Stimulated activated CD8-positive, alpha-beta memory T cell treated with anti-CD3 and anti-CD28 coated beads, Interleukin-15, amount 100 ng/mL, for 4 hours (primary cell): Measurements from ENCODE around the gene BTRC.

Experiments used
- DNase-seq, 2 donors: peaks; one replicate each; pipeline ENCODE4 v3.0.0-alpha.2; 2020; ENCODE audit warnings: low read depth in 2 of 2

The BTRC gene

GRCh38 chr10:101484175-101484745 lies 130.3 kb downstream of the BTRC start:
- DNase-seq, result no peak

DNA sequence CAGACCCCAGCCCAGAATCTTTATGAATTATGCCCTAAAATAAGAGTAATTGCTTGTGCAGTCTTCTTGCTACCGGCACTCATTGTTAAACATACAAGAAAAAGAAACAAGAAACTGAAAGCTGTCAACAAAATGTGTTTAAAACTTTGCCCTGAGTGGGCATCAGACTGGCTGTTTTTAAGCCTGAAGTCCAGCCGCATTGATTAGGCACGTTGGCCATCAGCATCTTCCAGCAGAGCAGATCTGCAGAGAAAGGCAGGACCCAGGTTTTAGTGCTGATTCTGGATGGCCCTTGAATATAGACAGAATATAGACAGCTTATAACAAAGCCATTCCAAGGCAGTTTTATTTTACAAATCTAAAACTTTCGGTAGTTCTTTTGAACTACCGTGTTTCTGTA lies 131.2 kb downstream of the BTRC start:
- no peak for DNase-seq

- DNase-seq, result no peak
Measured at GRCh38 chr10:101485681-101486554, 132.0 kb downstream of the BTRC start.

DNA sequence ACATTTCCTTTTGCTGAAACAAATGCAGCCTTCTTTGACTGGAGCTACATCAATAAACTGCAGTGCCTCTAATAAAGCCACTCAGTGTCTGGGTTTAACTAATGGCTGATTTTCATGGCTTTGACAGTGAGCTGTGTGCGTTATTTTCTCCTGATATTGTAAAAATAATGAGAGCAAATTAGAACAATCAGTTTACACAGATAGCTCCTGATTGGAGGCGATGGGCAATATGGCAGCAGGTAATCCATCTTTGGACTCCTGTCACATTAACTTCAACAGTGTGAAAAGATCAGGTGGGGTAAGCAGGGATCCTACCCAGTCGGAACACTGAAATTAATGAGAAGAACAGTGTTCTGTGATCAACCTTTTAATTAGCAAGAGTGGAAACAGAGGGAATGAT lies 133.4 kb downstream of the BTRC start:
- DNase-seq, result no peak

GRCh38 chr10:101489355-101489754 lies 135.4 kb downstream of the BTRC start:
- DNase-seq, result no peak

DNA sequence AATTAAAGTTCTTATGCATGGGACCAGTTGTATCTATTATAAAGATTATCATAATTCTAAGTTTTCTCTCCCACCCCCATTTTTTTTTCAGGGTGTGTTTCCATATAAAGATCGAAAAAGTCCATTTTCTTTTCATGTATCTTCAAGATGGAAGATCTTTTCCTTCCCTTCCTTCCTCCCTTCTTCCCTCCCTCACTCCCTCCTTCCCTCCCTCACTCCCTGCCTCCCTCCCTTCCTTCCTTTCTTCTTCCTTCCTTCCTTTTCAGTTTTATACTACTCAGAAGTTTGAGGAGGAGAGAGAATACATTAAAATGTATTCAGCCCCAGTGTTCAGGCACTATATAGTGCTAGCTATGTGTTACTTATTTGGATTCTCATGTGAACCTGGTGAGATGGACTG lies 136.1 kb downstream of the BTRC start:
- DNase-seq, result no peak

GRCh38 chr10:101492205-101492604 lies 138.2 kb downstream of the BTRC start:
- no peak for DNase-seq

- no peak for DNase-seq
Measured at GRCh38 chr10:101492814-101493213, 138.8 kb downstream of the BTRC start.

DNA sequence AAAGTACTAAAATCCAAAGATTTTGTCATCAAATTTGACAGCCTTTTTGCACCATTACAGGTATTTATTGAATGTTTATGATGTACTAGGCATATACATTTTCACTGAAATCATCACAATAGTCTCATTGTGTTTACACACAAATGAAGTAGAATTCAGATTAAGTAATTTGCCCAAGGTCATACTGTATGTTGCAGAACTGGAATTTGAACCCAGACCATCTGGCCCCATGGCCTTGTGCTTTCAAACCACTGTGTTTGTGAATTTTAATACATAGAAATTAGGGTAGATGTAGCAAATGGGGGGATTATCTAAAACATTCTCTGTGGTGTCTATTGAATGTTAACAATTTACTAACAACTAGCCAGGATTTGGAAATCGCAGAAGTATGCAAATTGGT lies 139.3 kb downstream of the BTRC start:
- no peak for DNase-seq

DNA sequence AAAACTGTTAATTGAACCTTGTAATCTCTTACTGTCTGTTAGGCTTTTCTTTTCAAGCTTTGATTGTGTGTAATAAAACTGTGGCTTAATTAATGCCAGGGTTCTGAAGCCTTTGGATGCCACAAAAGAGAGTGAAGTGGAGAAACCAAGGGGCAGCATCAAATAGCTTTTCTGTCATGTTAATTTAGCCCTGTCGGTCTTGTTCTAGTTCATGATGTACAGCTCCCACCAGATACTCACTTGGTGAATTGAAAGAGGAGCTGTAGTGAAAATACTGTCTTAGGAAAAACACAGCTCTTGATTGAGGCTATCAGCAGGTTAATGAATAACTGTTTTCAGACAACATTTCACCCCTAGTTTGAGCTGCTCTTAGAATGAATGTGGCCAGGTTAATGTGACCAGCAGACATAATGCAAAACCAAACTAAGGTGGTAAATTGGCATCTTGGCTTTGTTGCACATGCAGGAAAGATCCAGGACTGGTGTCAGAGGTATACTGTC lies 139.9 kb downstream of the BTRC start:
- no peak for DNase-seq

DNA sequence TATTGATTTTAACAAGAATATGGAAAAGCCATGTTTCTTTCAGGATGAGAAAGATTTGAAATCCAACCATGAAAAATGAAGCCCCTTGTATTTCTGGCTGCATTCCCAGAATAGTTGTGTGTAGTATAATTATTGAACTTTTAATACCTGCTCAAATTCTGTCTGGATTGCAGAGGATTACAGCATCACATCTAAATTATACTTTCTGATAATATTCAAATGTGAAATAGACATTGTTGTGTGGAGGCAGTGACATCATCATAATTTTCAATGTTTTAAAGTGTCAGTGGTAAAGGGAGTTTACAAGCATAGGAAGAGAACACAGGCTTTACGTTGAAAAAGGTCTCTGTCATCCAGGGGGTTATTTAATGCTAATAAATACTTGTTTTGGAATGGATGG lies 140.7 kb downstream of the BTRC start:
- no peak for DNase-seq

DNA sequence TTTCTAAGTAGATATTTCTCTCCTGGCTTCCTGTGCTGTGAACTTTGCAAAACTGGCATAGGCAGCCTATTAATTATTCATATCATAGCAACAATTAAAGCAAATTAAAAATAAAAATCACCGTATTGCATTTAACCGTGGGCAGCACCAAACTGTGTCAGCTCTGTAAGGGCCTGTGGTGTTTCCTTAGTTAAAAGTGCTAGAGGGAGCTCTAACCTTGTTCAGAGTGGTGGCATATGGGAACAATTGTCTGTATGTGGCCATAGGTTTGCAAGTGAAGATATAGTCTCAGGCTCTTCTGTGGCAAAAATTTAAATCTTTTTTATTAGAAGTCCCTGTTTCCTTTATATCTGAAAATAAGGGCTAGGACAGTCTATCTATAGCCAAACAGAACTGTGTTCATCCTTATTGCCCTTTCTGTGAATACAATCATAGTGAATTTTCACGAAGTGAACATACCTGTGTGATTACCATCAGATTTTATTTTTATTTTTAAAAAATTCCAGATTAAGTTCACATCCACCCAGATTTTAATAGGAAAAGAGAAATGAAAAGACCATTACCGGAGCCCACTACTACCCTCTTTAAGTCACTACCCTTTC lies 141.5 kb downstream of the BTRC start:
- DNase-seq, result no peak

GRCh38 chr10:101504438-101504837 lies 150.5 kb downstream of the BTRC start:
- DNase-seq, result no peak

DNA sequence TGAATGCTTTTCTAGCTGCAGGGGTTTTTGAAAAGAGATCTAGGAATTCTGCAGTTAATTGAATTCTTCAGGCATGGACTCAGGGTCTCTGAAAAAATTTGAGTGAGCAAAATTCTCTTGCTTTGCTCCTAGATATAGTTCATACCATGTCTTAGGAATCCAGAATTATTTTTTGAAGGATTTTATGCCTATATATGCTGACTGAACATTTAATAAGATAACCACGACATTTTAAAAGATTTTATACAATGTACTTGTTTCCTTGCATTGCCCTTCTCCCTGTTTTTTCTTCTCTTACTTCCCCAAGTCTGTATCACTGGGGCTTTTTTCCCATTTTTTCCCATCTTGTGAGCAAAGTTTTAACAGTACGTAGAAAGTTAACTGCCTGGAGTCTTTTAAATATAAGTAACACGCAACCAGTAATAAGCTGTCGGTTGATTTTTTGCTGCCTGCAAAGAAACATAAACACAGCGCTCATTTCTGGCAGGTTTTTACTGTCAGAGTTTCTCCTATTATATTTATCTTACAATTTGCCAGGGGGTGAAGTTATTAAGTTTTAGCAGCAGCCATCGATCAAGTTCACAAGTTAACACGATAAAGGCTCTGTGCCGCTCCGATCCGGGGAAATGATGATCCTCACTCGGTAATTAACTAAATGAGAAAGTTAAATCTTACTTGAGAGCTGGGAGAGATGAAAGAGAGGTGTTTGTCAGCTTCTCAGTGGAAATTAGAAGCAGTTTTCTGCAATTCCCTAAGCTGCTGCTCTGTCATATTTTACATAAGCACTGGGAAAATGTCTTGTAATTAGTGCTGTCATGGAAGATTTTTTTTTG lies 153.1 kb downstream of the BTRC start:
- DNase-seq, result no peak

- no peak for DNase-seq
Measured at GRCh38 chr10:101507828-101508227, 153.9 kb downstream of the BTRC start.

DNA sequence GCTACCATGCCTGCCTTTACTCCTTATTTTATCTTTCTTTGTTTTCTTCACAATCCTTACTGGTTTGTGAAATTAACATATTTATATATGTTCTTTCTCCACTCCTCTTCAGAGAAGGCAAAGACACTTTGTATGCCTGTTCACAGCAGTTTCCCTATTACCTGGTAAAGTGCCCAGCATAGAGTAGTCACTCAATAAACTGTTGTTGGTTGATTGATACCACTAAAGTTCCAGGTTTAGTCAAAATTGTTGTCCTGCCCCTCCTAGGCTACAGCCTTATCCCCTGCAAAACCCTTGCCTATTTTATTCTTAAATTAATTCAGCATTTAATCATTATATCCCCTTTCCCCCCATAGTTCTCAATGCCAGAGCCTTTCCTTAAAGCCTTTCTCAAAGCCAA lies 158.0 kb downstream of the BTRC start:
- DNase-seq, result no peak

DNA sequence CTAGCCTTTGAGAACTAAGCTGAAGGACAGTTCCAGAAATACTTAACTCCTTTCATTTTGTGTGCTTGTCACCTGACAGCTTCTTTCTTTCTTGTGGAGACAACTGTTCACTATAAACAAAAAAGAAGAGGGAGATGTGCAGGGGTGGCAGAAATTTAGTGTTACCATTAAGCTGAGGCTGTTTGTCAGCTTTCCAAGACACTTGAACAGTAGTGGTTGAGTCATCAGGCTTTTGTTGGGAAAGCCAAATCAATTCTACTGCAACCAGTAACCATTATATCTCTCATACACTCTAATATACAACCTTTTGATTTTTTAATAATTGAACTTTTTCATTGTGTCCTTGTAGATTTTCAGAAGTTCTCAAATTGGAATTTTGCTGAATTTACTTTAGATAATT lies 158.8 kb downstream of the BTRC start:
- no peak for DNase-seq

GRCh38 chr10:101513733-101514132 lies 159.8 kb downstream of the BTRC start:
- no peak for DNase-seq

GRCh38 chr10:101525848-101526247 lies 171.9 kb downstream of the BTRC start:
- no peak for DNase-seq

DNA sequence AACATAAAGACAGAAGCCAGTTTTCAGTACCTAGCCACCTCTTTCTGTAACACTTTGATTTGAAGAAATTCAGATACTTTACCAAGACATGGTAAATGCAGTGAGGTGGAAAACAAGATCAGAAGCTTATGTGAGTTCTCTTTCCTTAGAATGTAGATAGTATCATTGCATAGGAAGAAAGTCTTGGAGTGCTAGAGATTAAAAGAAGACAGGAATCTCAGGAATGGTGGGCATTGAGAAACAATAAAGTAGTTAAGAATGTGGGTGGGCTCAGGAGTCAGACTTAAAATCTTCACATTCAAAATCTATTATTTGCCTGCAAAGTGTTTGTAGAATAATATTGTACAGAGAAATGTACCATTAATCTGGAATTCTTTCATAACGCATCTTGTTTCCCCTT lies 175.2 kb downstream of the BTRC start:
- DNase-seq, result no peak

- DNase-seq, result no peak
Measured at GRCh38 chr10:101529725-101530553, 176.0 kb downstream of the BTRC start.
